Mesenchymal stem cell (in vitro differentiated cells and primary cell): ENCODE results near the gene SAT1.

ENCODE experiments used
- DNase-seq: peaks from one replicate; pipeline ENCODE4 v3.0.0-alpha.2; 2013
- H2AFZ ChIP-seq: one replicate; pipeline ENCODE4 v1.6.1; 2013; ENCODE audit warnings: low read depth, mild to moderate bottlenecking, control low read depth, inconsistent platforms, low read length, moderate library complexity
- H2AK5ac ChIP-seq: 2 replicates; pipeline ENCODE4 v1.6.1; 2013; ENCODE audit warnings: low read length, moderate library complexity, mild to moderate bottlenecking, inconsistent platforms; ENCODE audit not compliant: severe bottlenecking
- H2BK120ac ChIP-seq: one replicate; pipeline ENCODE4 v1.6.1; 2013; ENCODE audit warnings: low read depth, mild to moderate bottlenecking, inconsistent platforms, low read length, moderate library complexity
- H2BK12ac ChIP-seq, 2 experiments: one replicate each; pipeline ENCODE4 v1.6.1; 2013; ENCODE audit warnings: inconsistent platforms in 2 of 2, low read length in 2 of 2, mild to moderate bottlenecking in 2 of 2, moderate library complexity in 2 of 2, control low read depth in 1 of 2
- H2BK15ac ChIP-seq: one replicate; pipeline ENCODE4 v1.6.1; 2013; ENCODE audit warnings: mild to moderate bottlenecking, low read depth, inconsistent platforms; ENCODE audit not compliant: poor library complexity, severe bottlenecking
- H2BK5ac ChIP-seq: 2 replicates; pipeline ENCODE4 v1.6.1; 2013; ENCODE audit warnings: low read depth, mild to moderate bottlenecking, low read length, control low read depth, inconsistent platforms; ENCODE audit not compliant: poor library complexity, severe bottlenecking
- H3K14ac ChIP-seq, 2 experiments: one replicate each; pipeline ENCODE4 v1.6.1; 2013; ENCODE audit warnings: inconsistent platforms in 2 of 2, low read length in 2 of 2, control low read depth in 1 of 2, mild to moderate bottlenecking in 1 of 2, moderate library complexity in 1 of 2
- H3K18ac ChIP-seq, 2 experiments: one replicate each; pipeline ENCODE4 v1.6.1; 2013; ENCODE audit warnings: inconsistent platforms in 2 of 2, low read length in 2 of 2, control low read depth in 1 of 2, low read depth in 1 of 2, mild to moderate bottlenecking in 1 of 2
- H3K23ac ChIP-seq, 2 experiments: one replicate each; pipeline ENCODE4 v1.6.1; 2013; ENCODE audit warnings: inconsistent platforms in 2 of 2, low read length in 2 of 2, mild to moderate bottlenecking in 2 of 2, moderate library complexity in 2 of 2, control low read depth in 1 of 2
- H3K27ac ChIP-seq: 2 replicates; pipeline ENCODE4 v1.5.1; 2013; ENCODE audit warnings: mild to moderate bottlenecking, moderate library complexity, low read length, control low read depth, inconsistent platforms; ENCODE audit not compliant: poor library complexity, severe bottlenecking
- H3K27me3 ChIP-seq, 2 experiments: 2 replicates each; pipeline versions ENCODE4 v1.6.1 to v1.7.0; 2013; ENCODE audit warnings: low read length in 2 of 2, mild to moderate bottlenecking in 2 of 2, moderate library complexity in 2 of 2, control low read depth in 1 of 2, inconsistent platforms in 1 of 2; ENCODE audit not compliant: control insufficient read depth in 1 of 2, insufficient read depth in 1 of 2
- H3K36me3 ChIP-seq, 2 experiments: 2 replicates each; pipeline versions ENCODE4 v1.6.1 to v1.7.0; 2013; ENCODE audit warnings: low read length in 2 of 2, control low read depth in 1 of 2, inconsistent platforms in 1 of 2, low read depth in 1 of 2, mild to moderate bottlenecking in 1 of 2; ENCODE audit not compliant: insufficient read depth in 2 of 2, control insufficient read depth in 1 of 2
- H3K4ac ChIP-seq, 2 experiments: one replicate each; pipeline ENCODE4 v1.6.1; 2013; ENCODE audit warnings: inconsistent platforms in 2 of 2, low read length in 2 of 2, mild to moderate bottlenecking in 2 of 2, moderate library complexity in 2 of 2, control low read depth in 1 of 2, low read depth in 1 of 2
- H3K4me1 ChIP-seq: 2 replicates; pipeline ENCODE4 v1.6.1; 2013; ENCODE audit warnings: low read depth, low read length, control low read depth; ENCODE audit not compliant: control insufficient read depth, insufficient read depth
- H3K4me2 ChIP-seq: 2 replicates; pipeline ENCODE4 v1.6.1; 2013; ENCODE audit warnings: low read length, mild to moderate bottlenecking, inconsistent platforms; ENCODE audit not compliant: poor library complexity, severe bottlenecking
- H3K4me3 ChIP-seq, 2 experiments: 2 replicates each; pipeline versions ENCODE4 v1.5.1 to v1.7.0; 2013; ENCODE audit warnings: low read length in 2 of 2, mild to moderate bottlenecking in 2 of 2, control low read depth in 1 of 2, low read depth in 1 of 2; ENCODE audit not compliant: insufficient read depth in 1 of 2
- H3K79me1 ChIP-seq: replicated peaks from 2 replicates; pipeline ENCODE4 v1.6.1; 2013; ENCODE audit warnings: mild to moderate bottlenecking, control low read depth, low read length, inconsistent platforms; ENCODE audit not compliant: poor library complexity, severe bottlenecking
- H3K9ac ChIP-seq: 2 replicates; pipeline ENCODE4 v1.7.0; 2013; ENCODE audit warnings: mild to moderate bottlenecking, low read length, moderate library complexity
- H3K9me3 ChIP-seq: 2 replicates; pipeline ENCODE4 v1.7.0; 2013; ENCODE audit warnings: mild to moderate bottlenecking, low read length; ENCODE audit not compliant: control insufficient read depth
- H4K8ac ChIP-seq: one replicate; pipeline ENCODE4 v1.6.1; 2013; ENCODE audit warnings: inconsistent platforms, mild to moderate bottlenecking, low read length, moderate library complexity
- H4K91ac ChIP-seq: one replicate; pipeline ENCODE4 v1.6.1; 2013; ENCODE audit warnings: mild to moderate bottlenecking, low read length, inconsistent platforms
- WGBS: methylation state at CpG from one replicate; pipeline ENCODE4 v1.1.7; 2013; ENCODE audit warnings: mixed read lengths; 5-methylcytosine and 5-hydroxymethylcytosine counted together

Gene SAT1

GRCh38 chrX:23759821-23760220 is 23.2 kb upstream of the SAT1 start:
- H3K9ac ChIP-seq = no peak overlapping the region
- 100% methylated on average over 2 of the region's 2 CpGs for WGBS
- H3K18ac ChIP-seq = no peak overlapping the region
- no peak overlapping the region for H3K23ac ChIP-seq
- no peak overlapping the region for H2BK5ac ChIP-seq
- no peak overlapping the region for H3K4ac ChIP-seq
- H3K27me3 ChIP-seq = no peaks in the 10 kb centered on the region
- H2BK120ac ChIP-seq = no peak overlapping the region
- no peak overlapping the region for H4K8ac ChIP-seq
- no peak overlapping the region for H2BK12ac ChIP-seq
- no peaks in the 10 kb centered on the region for H3K4me1 ChIP-seq
- H3K4me3 ChIP-seq = no peak overlapping the region
- H2AK5ac ChIP-seq = no peak overlapping the region
- H3K4me2 ChIP-seq = no peak overlapping the region
- H4K91ac ChIP-seq = no peak overlapping the region
- no peak overlapping the region for H2BK15ac ChIP-seq
- H3K79me1 ChIP-seq = no peaks in the 10 kb centered on the region
- H3K14ac ChIP-seq = no peak overlapping the region
- H2AFZ ChIP-seq = no peak overlapping the region
- no peak for DNase-seq
- H3K9me3 ChIP-seq = no peaks in the 10 kb centered on the region
- no peaks in the 10 kb centered on the region for H3K36me3 ChIP-seq
- H3K27ac ChIP-seq = no peak overlapping the region

- 95% methylated on average over 1 of the region's 4 CpGs for WGBS
- H3K27ac ChIP-seq = no peak overlapping the region
- no peak overlapping the region for H3K14ac ChIP-seq
- H3K9me3 ChIP-seq = no peaks in the 10 kb centered on the region
- no peak overlapping the region for H4K8ac ChIP-seq
- H2AFZ ChIP-seq = no peak overlapping the region
- no peak overlapping the region for H2BK120ac ChIP-seq
- no peak overlapping the region for H2AK5ac ChIP-seq
- H3K27me3 ChIP-seq = no peaks in the 10 kb centered on the region
- no peaks in the 10 kb centered on the region for H3K4me1 ChIP-seq
- H2BK15ac ChIP-seq = no peak overlapping the region
- no peak overlapping the region for H3K9ac ChIP-seq
- H4K91ac ChIP-seq = no peak overlapping the region
- H3K4me3 ChIP-seq = no peak overlapping the region
- no peak overlapping the region for H3K4me2 ChIP-seq
- H3K79me1 ChIP-seq = no peaks in the 10 kb centered on the region
- no peak overlapping the region for H2BK5ac ChIP-seq
- no peak overlapping the region for H3K23ac ChIP-seq
- no peaks in the 10 kb centered on the region for H3K36me3 ChIP-seq
- no peak for DNase-seq
- H2BK12ac ChIP-seq = no peak overlapping the region
- H3K18ac ChIP-seq = no peak overlapping the region
- no peak overlapping the region for H3K4ac ChIP-seq
These were observed 18.6 kb upstream of the SAT1 start for GRCh38 chrX:23764188-23764984.

DNA sequence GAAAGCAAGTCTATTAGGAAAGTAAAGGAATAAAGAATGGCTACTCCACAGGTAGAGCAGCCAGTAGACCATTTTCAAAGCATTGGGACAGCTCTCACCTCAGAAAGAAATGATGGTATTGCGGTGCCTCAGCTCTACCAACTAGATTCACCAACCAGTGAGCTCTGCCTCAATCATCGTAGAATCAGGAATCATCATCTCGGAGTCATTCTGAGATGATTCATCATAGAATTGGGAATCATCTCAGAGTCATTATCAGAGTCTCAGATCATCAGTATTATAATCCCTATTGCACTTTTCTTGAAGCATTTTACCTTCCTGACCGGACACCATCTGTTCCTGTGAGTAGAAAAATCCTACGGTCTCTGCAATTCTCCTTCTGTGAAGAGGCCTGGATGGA is 17.5 kb upstream of the SAT1 start:
- Histone ChIP-seq H3K9ac (no peak overlapping the region), H3K27me3 (no peaks in the 10 kb centered on the region), H3K4ac (no peak overlapping the region), H3K18ac (no peak overlapping the region), H4K8ac (no peak overlapping the region), H3K36me3 (no peaks in the 10 kb centered on the region), H2BK15ac (no peak overlapping the region), H2BK12ac (no peak overlapping the region), H2AK5ac (no peak overlapping the region), H3K79me1 (no peaks in the 10 kb centered on the region), H3K9me3 (no peaks in the 10 kb centered on the region), H3K23ac (no peak overlapping the region), H4K91ac (no peak overlapping the region), H3K4me1 (no peaks in the 10 kb centered on the region), H3K27ac (no peak overlapping the region), H2BK120ac (no peak overlapping the region), H3K4me3 (no peak overlapping the region), H2BK5ac (no peak overlapping the region), H2AFZ (no peak overlapping the region), H3K4me2 (no peak overlapping the region), H3K14ac (no peak overlapping the region)
- WGBS = 95% methylated on average over 5 of the region's 5 CpGs
- no peak for DNase-seq

DNA sequence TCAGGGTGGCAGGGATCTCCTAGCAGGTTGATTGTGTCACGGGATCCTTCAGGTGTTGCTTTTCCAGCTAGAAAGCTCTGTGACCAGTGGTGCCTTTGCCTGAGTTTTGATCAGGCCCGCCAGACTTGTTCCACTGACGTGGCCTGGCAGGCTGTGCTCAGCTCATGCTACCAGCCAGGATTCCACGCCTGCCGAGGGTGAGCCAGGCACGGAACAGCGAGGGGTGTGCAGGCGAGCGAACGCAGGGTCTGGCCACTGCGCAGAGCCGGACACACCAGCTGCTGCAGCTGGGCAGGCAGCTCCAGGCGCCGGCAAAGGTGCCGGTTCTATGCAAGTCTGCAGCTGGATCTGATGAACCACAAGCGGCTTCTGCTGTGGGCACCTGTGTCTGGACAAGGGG is 17.1 kb upstream of the SAT1 start:
- no peak overlapping the region for H2BK15ac ChIP-seq
- no peak overlapping the region for H4K91ac ChIP-seq
- DNase-seq = no peak
- H2BK120ac ChIP-seq = peak overlapping the region; percentile 49
- no peak overlapping the region for H3K14ac ChIP-seq
- no peak overlapping the region for H2BK5ac ChIP-seq
- no peaks in the 10 kb centered on the region for H3K9me3 ChIP-seq
- no peak overlapping the region for H3K18ac ChIP-seq
- H3K27me3 ChIP-seq = no peaks in the 10 kb centered on the region
- no peak overlapping the region for H3K4me2 ChIP-seq
- 94% methylated on average over 16 of the region's 16 CpGs for WGBS
- H3K4ac ChIP-seq = no peak overlapping the region
- no peak overlapping the region for H3K9ac ChIP-seq
- H3K36me3 ChIP-seq = no peaks in the 10 kb centered on the region
- no peak overlapping the region for H3K27ac ChIP-seq
- H2AK5ac ChIP-seq = no peak overlapping the region
- no peak overlapping the region for H2AFZ ChIP-seq
- H2BK12ac ChIP-seq = no peak overlapping the region
- no peak overlapping the region for H4K8ac ChIP-seq
- H3K4me3 ChIP-seq = no peak overlapping the region
- H3K79me1 ChIP-seq = no peaks in the 10 kb centered on the region
- H3K4me1 ChIP-seq = no peaks in the 10 kb centered on the region
- no peak overlapping the region for H3K23ac ChIP-seq
